GM21367 (cell line): Measurements from ENCODE around the gene MOV10.
"Not testable (repeated sequence)": the region's sequence is repeated elsewhere in the genome, so short reads cannot be mapped to it uniquely, and the experiment has no call there.

ENCODE experiments used
- ATAC-seq: cut with Tn5 transposase; IDR thresholded peaks from one replicate; pipeline ENCODE4 v1.9.1; 2021; ENCODE audit not compliant: unreplicated experiment

The MOV10 gene

GRCh38 chr1:112729011-112729410, 54.6 kb downstream of the MOV10 start:
- not testable (repeated sequence) for ATAC-seq

GRCh38 chr1:112729909-112730308, 55.5 kb downstream of the MOV10 start:
- no peak for ATAC-seq

DNA sequence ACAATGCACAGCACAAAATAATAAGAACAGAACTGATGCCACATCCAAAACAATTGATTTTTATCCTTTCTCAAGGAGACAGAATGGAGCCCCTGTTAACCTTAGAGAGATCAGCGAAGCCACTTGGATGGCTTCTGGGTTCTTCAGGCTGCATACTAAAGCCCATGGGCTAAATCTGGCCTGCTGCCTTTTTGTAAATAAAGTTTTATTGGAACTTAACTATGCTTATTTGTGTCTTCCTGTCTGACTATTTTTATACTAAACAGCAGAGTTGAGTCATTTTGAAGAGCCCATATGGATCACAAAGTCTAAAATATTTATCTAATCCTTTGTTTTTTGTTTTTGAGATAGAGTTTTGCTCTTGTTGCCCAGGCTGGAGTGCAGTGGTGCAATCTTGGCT, 57.0 kb downstream of the MOV10 start:
- ATAC-seq = no peak

- no peak for ATAC-seq
These were observed 61.3 kb downstream of the MOV10 start for GRCh38 chr1:112735752-112736151.

- ATAC-seq = no peak
These were observed 63.1 kb downstream of the MOV10 start for GRCh38 chr1:112737573-112737972.

DNA sequence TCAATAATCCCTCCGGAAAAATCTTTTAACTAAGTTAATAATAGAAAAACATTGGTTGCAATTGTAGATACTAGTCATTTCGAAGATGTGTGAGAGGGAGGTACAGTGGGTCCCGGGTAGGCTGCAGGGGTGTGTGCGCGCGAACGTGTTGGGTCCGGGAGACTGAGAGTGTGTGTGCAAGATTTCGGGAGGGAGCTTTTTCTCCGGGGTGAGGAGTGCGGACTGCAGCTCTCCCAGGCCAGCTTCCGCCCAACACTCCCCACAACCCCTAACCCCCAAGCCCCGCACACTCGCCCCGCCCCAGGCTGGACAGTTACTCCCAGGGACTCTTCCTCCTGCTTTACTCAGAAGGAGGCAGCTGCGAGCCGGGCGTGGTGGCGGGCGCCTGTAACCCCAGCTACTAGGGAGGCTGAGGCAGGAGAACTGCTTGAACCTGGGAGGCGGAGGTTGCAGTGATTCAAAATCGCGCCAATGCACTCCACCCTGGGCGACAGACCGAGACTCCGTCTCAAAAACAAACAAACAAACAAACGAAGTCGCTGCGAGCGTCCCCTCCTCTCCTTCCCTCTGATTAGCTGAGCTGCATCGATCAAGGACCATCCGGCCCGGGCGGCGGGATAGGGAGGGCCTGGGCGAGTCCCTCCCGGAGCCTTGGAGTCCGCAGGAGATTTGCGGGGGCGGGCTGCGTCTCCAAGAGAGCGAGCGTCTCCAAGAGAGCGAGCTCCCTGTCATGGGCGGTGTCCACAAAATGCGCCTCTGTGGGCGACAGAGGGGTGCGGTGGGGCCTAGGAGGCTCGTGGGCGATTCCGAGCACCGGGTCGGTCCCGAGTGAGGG, 68.9 kb downstream of the MOV10 start:
- ATAC-seq = no peak

DNA sequence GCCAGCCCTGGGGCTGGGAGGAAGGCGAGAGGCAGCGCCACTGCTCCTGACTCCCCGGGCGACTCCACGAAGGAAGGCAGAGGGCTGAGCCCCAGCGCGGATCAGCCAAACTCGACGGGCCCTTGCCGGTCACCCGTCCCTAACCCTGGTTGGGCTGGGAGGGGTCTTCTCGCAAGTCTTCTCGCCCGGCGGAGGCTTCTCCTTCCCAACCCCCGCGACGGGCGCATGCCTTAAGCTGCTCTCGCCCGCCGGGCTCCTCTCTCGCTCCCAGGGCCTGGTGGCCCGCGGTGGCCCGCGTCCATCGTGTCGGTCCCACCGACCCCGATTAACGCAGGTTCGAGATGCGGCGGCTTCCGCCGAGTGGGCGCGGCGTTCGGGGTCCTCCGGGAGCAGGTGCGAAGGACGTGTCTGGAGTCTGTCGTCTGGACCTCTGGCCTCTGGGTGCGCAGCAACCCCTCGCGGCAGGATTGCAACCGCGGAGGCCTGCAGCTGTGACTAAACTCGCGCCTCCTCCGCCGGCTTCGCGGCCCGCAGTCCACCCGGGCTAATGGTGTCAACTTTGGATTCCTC, 69.6 kb downstream of the MOV10 start:
- ATAC-seq = no peak

- no peak for ATAC-seq
These were observed 73.9 kb downstream of the MOV10 start for GRCh38 chr1:112748396-112748795.
